HepG2 (cell line): Measurements from ENCODE around the gene L3MBTL1. TPM values are rescaled to one million over a fixed set of nuclear protein-coding genes. Genes with fewer than 3 reads are reported as not detected.

Source experiments
- ARNT2 ChIP-seq: sonication (generic); formaldehyde crosslinking; IDR thresholded peaks from 2 replicates; pipeline ENCODE4 v1.8.0; 2022; ENCODE audit warnings: mild to moderate bottlenecking, low read depth, missing genetic modification reagents, moderate library complexity
- ATF4 ChIP-seq, 2 experiments: fragments of 450-650 bp in 1 of 2; sonication (generic) in 1 of 2; formaldehyde crosslinking; IDR thresholded peaks; 2 replicates each; pipeline versions ENCODE4 v1.5.0 to v1.8.0; 2020 to 2022; ENCODE audit warnings: mild to moderate bottlenecking in 1 of 2, missing genetic modification reagents in 1 of 2
- CAMTA2 ChIP-seq: sonication (generic); formaldehyde crosslinking; IDR thresholded peaks from 2 replicates; pipeline ENCODE4 v1.4.0; 2020; ENCODE audit warnings: mild to moderate bottlenecking, missing genetic modification reagents, borderline replicate concordance
- CHD2 ChIP-seq: IDR thresholded peaks from 2 replicates; pipeline ENCODE4 v1.6.1; 2011; ENCODE audit warnings: low read depth, low read length, improper control_type of control experiment
- CREB1 ChIP-seq, 2 experiments: fragments of 450-650 bp in 1 of 2; IDR thresholded peaks; 2 replicates each; pipeline ENCODE4 v1.6.1; 2016 to 2017; ENCODE audit warnings: control low read depth in 1 of 2, mild to moderate bottlenecking in 1 of 2, missing compliant biosample characterization in 1 of 2, missing genetic modification characterization in 1 of 2
- EHMT2 ChIP-seq: fragments of 200-600 bp; sonication (generic); IDR thresholded peaks from 2 replicates; pipeline ENCODE4 v1.7.0; 2017; ENCODE audit warnings: antibody characterized with exemption, low read depth, low read length, borderline replicate concordance
- GATA4 ChIP-seq: sonication (generic); IDR thresholded peaks from 2 replicates; pipeline ENCODE4 v1.6.1; 2016; ENCODE audit warnings: antibody characterized with exemption, low read depth, borderline replicate concordance
- KLF15 ChIP-seq: sonication (generic); formaldehyde crosslinking; IDR thresholded peaks from 2 replicates; pipeline ENCODE4 v1.8.1; 2023; ENCODE audit warnings: borderline replicate concordance, mild to moderate bottlenecking, inconsistent platforms, missing genetic modification reagents, mixed read lengths
- NR1H2 ChIP-seq: sonication (generic); formaldehyde crosslinking; IDR thresholded peaks from 2 replicates; pipeline ENCODE4 v1.8.1; 2022; ENCODE audit warnings: low read depth, missing genetic modification reagents, borderline replicate concordance
- SIX4 ChIP-seq: sonication (generic); formaldehyde crosslinking; IDR thresholded peaks from 2 replicates; pipeline ENCODE4 v1.4.0; 2020; ENCODE audit warnings: missing genetic modification reagents
- SP140L ChIP-seq: sonication (generic); formaldehyde crosslinking; IDR thresholded peaks from 2 replicates; pipeline ENCODE4 v1.4.0; 2020; ENCODE audit warnings: missing genetic modification reagents, borderline replicate concordance
- SPEN ChIP-seq: sonication (generic); formaldehyde crosslinking; IDR thresholded peaks from 2 replicates; pipeline ENCODE4 v1.5.1; 2020; ENCODE audit warnings: low read depth, mild to moderate bottlenecking, missing genetic modification reagents
- TGIF2 ChIP-seq: IDR thresholded peaks from 2 replicates; pipeline ENCODE4 v1.6.1; 2016; ENCODE audit warnings: control low read depth, missing compliant biosample characterization
- ZIK1 ChIP-seq: sonication (generic); formaldehyde crosslinking; IDR thresholded peaks from 2 replicates; pipeline ENCODE4 v1.5.0; 2020; ENCODE audit warnings: mild to moderate bottlenecking, low read depth, missing genetic modification reagents, borderline replicate concordance
- ZMYM2 ChIP-seq: sonication (generic); formaldehyde crosslinking; IDR thresholded peaks from 2 replicates; pipeline ENCODE4 v1.8.0; 2022; ENCODE audit warnings: mild to moderate bottlenecking, missing genetic modification reagents
- ZMYM3 ChIP-seq: sonication (generic); formaldehyde crosslinking; IDR thresholded peaks from 2 replicates; pipeline ENCODE4 v1.5.1; 2020; ENCODE audit warnings: mild to moderate bottlenecking, missing genetic modification reagents
- ZNF17 ChIP-seq: sonication (generic); formaldehyde crosslinking; IDR thresholded peaks from 2 replicates; pipeline ENCODE4 v1.5.0; 2020; ENCODE audit warnings: mild to moderate bottlenecking, missing genetic modification reagents
- ZNF264 ChIP-seq: sonication (generic); formaldehyde crosslinking; IDR thresholded peaks from 2 replicates; pipeline ENCODE4 v1.4.0; 2020; ENCODE audit warnings: missing genetic modification reagents
- ZNF484 ChIP-seq: sonication (generic); formaldehyde crosslinking; IDR thresholded peaks from 2 replicates; pipeline ENCODE4 v1.5.1; 2020; ENCODE audit warnings: mild to moderate bottlenecking, low read depth, missing genetic modification reagents, borderline replicate concordance
- ZNF550 ChIP-seq: sonication (generic); formaldehyde crosslinking; IDR thresholded peaks from 2 replicates; pipeline ENCODE4 v1.4.0; 2020; ENCODE audit warnings: mild to moderate bottlenecking, missing genetic modification reagents, borderline replicate concordance
- ZNF775 ChIP-seq: sonication (generic); formaldehyde crosslinking; IDR thresholded peaks from 2 replicates; pipeline ENCODE4 v1.4.0; 2020; ENCODE audit warnings: missing genetic modification reagents, mild to moderate bottlenecking, moderate library complexity, borderline replicate concordance
- ZNF841 ChIP-seq: sonication (generic); formaldehyde crosslinking; IDR thresholded peaks from 2 replicates; pipeline ENCODE4 v1.8.1; 2023; ENCODE audit warnings: missing genetic modification reagents, borderline replicate concordance
- polyA plus RNA-seq, 8 experiments: library from polyadenylated mRNA; depleted of rRNA in 3 of 8; stranded (reverse) in 7 of 8; unstranded in 1 of 8; fragments of >200 nt; fragmentation: Illumina TruSeq in 4 of 8; extraction: Trizol in 4 of 8; gene quantifications; 2 replicates each; pipeline versions ENCODE4 v1.2.1 to v1.2.3, GENCODE V29; 2011 to 2016; ENCODE audit warnings: low read depth in 4 of 8, missing spikeins in 1 of 8, mixed read lengths in 1 of 8; ENCODE audit not compliant: insufficient read depth in 1 of 8
- total RNA-seq, 5 experiments: library from RNA; depleted of rRNA; stranded (reverse); fragments of >200 nt; fragmentation: Illumina TruSeq; extraction: Trizol; gene quantifications; 2 replicates each; pipeline ENCODE4 v1.2.3, GENCODE V29; 2016; ENCODE audit warnings: low read depth in 1 of 5
- TF ChIP-seq, protein P1 (sequence below): sonication (generic); formaldehyde crosslinking; conservative IDR thresholded peaks from 2 replicates; pipeline ENCODE4 v1.8.0; 2022; ENCODE audit warnings: low read depth, missing genetic modification reagents
- TF ChIP-seq, protein P2 (sequence below): sonication (generic); formaldehyde crosslinking; IDR thresholded peaks from 2 replicates; pipeline ENCODE4 v1.8.0; 2022; ENCODE audit warnings: mild to moderate bottlenecking, missing genetic modification reagents, moderate library complexity
- TF ChIP-seq, protein P3 (sequence below): IDR thresholded peaks from 2 replicates; pipeline ENCODE4 v1.6.1; 2016; ENCODE audit warnings: missing compliant biosample characterization, missing genetic modification reagents, borderline replicate concordance

Gene L3MBTL1
- total and polyA plus RNA-seq, 2 of the 13 experiments (the other 11 are each of a cell fraction or from before 2014, with no cell fraction given), result 9.0 to 17.8 TPM

DNA sequence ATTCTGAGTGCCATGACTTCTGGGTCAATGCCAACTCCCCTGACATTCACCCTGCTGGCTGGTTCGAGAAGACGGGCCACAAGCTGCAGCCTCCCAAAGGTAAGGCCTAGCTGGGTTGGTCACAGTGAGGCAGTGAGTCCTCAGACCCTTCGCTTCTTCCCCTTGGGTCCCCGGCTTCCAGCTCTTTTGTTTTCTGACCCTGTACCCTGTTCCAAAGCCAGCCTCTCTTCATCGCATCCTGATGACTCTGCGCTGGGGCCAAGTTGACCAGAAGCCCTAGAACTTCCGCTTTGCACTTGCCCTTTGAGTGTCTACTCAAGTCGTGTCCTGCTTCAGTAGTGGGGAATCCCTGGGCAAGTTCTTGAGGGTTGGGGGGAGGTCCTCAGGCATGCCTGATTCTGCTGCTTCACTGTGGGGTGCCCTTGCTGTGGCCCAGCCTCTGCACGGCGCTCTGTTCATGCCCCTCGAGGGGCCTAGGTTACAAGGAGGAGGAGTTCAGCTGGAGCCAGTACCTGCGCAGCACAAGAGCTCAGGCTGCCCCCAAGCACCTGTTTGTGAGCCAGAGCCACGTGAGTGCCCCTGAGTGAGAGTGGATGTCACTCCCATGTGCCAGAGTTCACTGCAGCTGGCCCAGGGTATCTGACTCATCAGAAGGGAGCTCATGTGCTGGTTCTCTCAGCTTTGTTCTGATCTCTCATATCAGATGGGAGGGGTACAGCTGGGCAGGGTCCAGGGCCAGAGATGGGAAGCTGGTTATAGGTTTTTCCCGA is 23.0 kb downstream of the L3MBTL1 start (continued):
- TF ChIP-seq GATA4 (no peak), ATF4 (CRISPR knock-in tag; IDR thresholded peaks at IDR 0.05) (no peak), ZNF264 (no peak), CAMTA2 (CRISPR knock-in tag) (peak; percentile 56; the same call in 1 of the 2 replicates), ZNF775 (no peak), KLF15 (no peak), CHD2 (no peak), NR1H2 (CRISPR knock-in tag) (peak; percentile 85; the same call in 1 of the 2 replicates), ZNF841 (no peak; the same call in 1 of the 2 replicates), ZMYM2 (CRISPR knock-in tag) (peak; percentile 74; the same call in 1 of the 2 replicates), SIX4 (CRISPR knock-in tag) (peak; percentile 71; the same call in 1 of the 2 replicates), SP140L (peak; percentile 79; the same call in 1 of the 2 replicates), TGIF2 (CRISPR knock-in tag) (peak; percentile 91), ZNF550 (CRISPR knock-in tag) (no peak), ARNT2 (CRISPR knock-in tag) (peak; percentile 79), EHMT2 (no peak), ZIK1 (peak; percentile 99), ZNF484 (CRISPR knock-in tag) (no peak), ZMYM3 (peak; percentile 73), CREB1 (IDR thresholded peaks at IDR 0.05) (no peak), CREB1 (CRISPR knock-in tag; IDR thresholded peaks at IDR 0.05) (peak; percentile 49; the same call in 1 of the 2 replicates), SPEN (CRISPR knock-in tag) (peak; percentile 95), ZNF17 (CRISPR knock-in tag) (0 out of 2 replicates have a peak, but pooled peaks have one; percentile 71)
- TF ChIP-seq, protein P1, sequence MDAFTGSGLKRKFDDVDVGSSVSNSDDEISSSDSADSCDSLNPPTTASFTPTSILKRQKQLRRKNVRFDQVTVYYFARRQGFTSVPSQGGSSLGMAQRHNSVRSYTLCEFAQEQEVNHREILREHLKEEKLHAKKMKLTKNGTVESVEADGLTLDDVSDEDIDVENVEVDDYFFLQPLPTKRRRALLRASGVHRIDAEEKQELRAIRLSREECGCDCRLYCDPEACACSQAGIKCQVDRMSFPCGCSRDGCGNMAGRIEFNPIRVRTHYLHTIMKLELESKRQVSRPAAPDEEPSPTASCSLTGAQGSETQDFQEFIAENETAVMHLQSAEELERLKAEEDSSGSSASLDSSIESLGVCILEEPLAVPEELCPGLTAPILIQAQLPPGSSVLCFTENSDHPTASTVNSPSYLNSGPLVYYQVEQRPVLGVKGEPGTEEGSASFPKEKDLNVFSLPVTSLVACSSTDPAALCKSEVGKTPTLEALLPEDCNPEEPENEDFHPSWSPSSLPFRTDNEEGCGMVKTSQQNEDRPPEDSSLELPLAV (CRISPR knock-in tag), result no peak
- TF ChIP-seq, protein P2, sequence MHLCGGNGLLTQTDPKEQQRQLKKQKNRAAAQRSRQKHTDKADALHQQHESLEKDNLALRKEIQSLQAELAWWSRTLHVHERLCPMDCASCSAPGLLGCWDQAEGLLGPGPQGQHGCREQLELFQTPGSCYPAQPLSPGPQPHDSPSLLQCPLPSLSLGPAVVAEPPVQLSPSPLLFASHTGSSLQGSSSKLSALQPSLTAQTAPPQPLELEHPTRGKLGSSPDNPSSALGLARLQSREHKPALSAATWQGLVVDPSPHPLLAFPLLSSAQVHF, result no peak
- TF ChIP-seq, protein P3, sequence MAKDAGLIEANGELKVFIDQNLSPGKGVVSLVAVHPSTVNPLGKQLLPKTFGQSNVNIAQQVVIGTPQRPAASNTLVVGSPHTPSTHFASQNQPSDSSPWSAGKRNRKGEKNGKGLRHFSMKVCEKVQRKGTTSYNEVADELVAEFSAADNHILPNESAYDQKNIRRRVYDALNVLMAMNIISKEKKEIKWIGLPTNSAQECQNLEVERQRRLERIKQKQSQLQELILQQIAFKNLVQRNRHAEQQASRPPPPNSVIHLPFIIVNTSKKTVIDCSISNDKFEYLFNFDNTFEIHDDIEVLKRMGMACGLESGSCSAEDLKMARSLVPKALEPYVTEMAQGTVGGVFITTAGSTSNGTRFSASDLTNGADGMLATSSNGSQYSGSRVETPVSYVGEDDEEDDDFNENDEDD (CRISPR knock-in tag), result peak; percentile 94
